Endodermal cell (in vitro differentiated cells): ENCODE measurements around the gene RPA1. TPM values are rescaled to one million over a fixed set of nuclear protein-coding genes. Genes with fewer than 3 reads are reported as not detected.

Source experiments
- DNase-seq: peaks from one replicate; pipeline ENCODE4 v3.0.0-alpha.2; 2017
- H3K27ac ChIP-seq: 2 replicates; pipeline ENCODE4 v1.5.1; 2013; ENCODE audit warnings: mild to moderate bottlenecking, low read depth, low read length, moderate library complexity
- H3K27me3 ChIP-seq: 2 replicates; pipeline ENCODE4 v1.6.1; 2013; ENCODE audit warnings: mild to moderate bottlenecking, low read length, moderate library complexity; ENCODE audit not compliant: insufficient read depth, control insufficient read depth, poor library complexity, severe bottlenecking
- H3K36me3 ChIP-seq: 2 replicates; pipeline ENCODE4 v1.7.0; 2013; ENCODE audit warnings: mild to moderate bottlenecking, low read length, moderate library complexity; ENCODE audit not compliant: control insufficient read depth, insufficient read depth
- H3K4me1 ChIP-seq: one replicate; pipeline ENCODE4 v1.7.0; 2013; ENCODE audit warnings: low read length; ENCODE audit not compliant: control insufficient read depth, insufficient read depth
- H3K4me3 ChIP-seq: 2 replicates; pipeline ENCODE4 v1.5.1; 2013; ENCODE audit warnings: mild to moderate bottlenecking, low read length, moderate library complexity
- H3K9ac ChIP-seq: 2 replicates; pipeline ENCODE4 v1.6.1; 2013; ENCODE audit warnings: mild to moderate bottlenecking, low read length, moderate library complexity; ENCODE audit not compliant: poor library complexity, severe bottlenecking; ENCODE audit errors: extremely low read depth
- H3K9me3 ChIP-seq: 2 replicates; pipeline ENCODE4 v1.6.1; 2013; ENCODE audit warnings: mild to moderate bottlenecking, low read length, moderate library complexity; ENCODE audit not compliant: control insufficient read depth
- H3K27ac Mint-ChIP-seq: 2 replicates; pipeline ENCODE4 v1.8.0; 2020; ENCODE audit warnings: mixed read lengths
- H3K27me3 Mint-ChIP-seq: 2 replicates; pipeline ENCODE4 v1.8.0; 2021; ENCODE audit warnings: mild to moderate bottlenecking, mixed read lengths; ENCODE audit not compliant: insufficient read depth
- H3K36me3 Mint-ChIP-seq: 2 replicates; pipeline ENCODE4 v1.8.0; 2020; ENCODE audit warnings: low read depth, mixed read lengths
- H3K4me1 Mint-ChIP-seq: 2 replicates; pipeline ENCODE4 v1.8.0; 2020; ENCODE audit warnings: mixed read lengths
- H3K4me3 Mint-ChIP-seq: 2 replicates; pipeline ENCODE4 v1.8.0; 2020; ENCODE audit warnings: mild to moderate bottlenecking, moderate library complexity, mixed read lengths
- H3K9me3 Mint-ChIP-seq: 2 replicates; pipeline ENCODE4 v1.8.0; 2020; ENCODE audit warnings: mild to moderate bottlenecking, mixed read lengths
- CTCF ChIP-seq: fragments of 200-600 bp; sonication (generic); conservative IDR thresholded peaks from 2 replicates; pipeline ENCODE4 v1.5.0; 2021; ENCODE audit warnings: antibody characterized with exemption, mild to moderate bottlenecking
- WGBS, 2 experiments: methylation state at CpG; one replicate each; pipeline versions ENCODE4 v1.1.5 to v1.1.7; 2013; ENCODE audit warnings: missing lambda C conversion rate in 2 of 2, mixed read lengths in 1 of 2; ENCODE audit not compliant: insufficient coverage in 1 of 2, insufficient read length in 1 of 2; 5-methylcytosine and 5-hydroxymethylcytosine counted together
- total RNA-seq, 2 donors: library from RNA; stranded (reverse); fragmentation: NEBNext Ultra II Directional in 1 of 2; extraction: Animal tissue kit (Norgen Biotek cat#: 25700) in 1 of 2; gene quantifications; 2 replicates in 1 of 2; 3 replicates in 1 of 2; pipeline ENCODE4 v1.2.1, GENCODE V29; 2021

Gene RPA1
- total RNA-seq, 2 donors from 2014 or later: 190 to 249 TPM

DNA sequence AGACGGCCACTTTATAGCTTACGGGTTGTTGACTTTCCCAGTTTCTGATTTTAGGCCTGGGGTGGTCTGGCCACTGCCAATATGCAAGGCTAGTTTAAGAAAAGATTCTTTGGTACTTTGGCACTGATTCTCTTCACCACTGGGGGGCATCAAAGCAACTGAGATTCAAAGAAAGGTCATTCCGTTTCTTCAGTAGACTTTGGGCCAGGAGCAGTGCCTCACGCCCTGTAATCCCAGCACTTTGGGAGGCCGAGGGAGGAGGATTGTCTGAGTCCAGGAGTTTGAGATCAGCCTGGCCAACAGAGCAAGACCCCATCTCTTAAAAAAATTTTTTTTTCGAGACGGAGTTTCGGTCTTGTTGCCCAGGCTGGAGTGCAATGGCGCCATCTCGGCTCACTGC, 53.0 kb downstream of the RPA1 start:
- peaks cover 84% of the 10 kb centered on the region for H3K36me3 Mint-ChIP-seq
- Histone ChIP-seq H3K27ac (no peak overlapping the region), H3K9ac (no peak overlapping the region), H3K36me3 (peaks cover 93% of the 10 kb centered on the region), H3K27me3 (no peaks in the 10 kb centered on the region), H3K9me3 (peaks cover 18% of the 10 kb centered on the region), H3K4me1 (no peaks in the 10 kb centered on the region), H3K4me3 (no peak overlapping the region)
- H3K27ac Mint-ChIP-seq: no peak overlapping the region
- peak; percentile 79 for TF ChIP-seq CTCF
- H3K27me3 Mint-ChIP-seq: no peaks in the 10 kb centered on the region
- H3K9me3 Mint-ChIP-seq: peaks cover 3% of the 10 kb centered on the region
- WGBS, 2 experiments: 82 to 85% methylated on average over 10 of the region's 10 CpGs
- no peak overlapping the region for H3K4me3 Mint-ChIP-seq
- H3K4me1 Mint-ChIP-seq: peaks cover 19% of the 10 kb centered on the region
- DNase-seq: peak; percentile 82

DNA sequence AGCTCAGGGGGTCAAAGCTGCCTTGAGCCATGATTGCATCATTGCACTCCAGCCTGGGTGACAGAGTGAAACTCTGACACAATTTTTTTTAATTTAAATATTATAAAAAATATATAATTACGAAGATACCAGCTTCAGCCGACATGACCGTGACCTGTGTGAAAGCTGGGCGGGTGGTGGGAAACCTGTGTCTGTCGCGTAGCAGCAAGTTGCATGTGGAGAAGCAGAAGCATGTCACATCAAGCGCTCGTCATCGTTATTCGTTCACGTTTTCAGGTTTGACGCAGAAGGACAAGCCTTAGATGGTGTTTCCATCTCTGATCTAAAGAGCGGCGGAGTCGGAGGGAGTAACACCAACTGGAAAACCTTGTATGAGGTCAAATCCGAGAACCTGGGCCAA, 53.7 kb downstream of the RPA1 start:
- H3K4me3 Mint-ChIP-seq: no peak overlapping the region
- H3K9me3 Mint-ChIP-seq: peaks cover 3% of the 10 kb centered on the region
- Histone ChIP-seq H3K4me3 (no peak overlapping the region), H3K4me1 (no peaks in the 10 kb centered on the region), H3K27ac (no peak overlapping the region), H3K9ac (no peak overlapping the region), H3K36me3 (peaks cover 93% of the 10 kb centered on the region), H3K9me3 (peaks cover 18% of the 10 kb centered on the region), H3K27me3 (no peaks in the 10 kb centered on the region)
- no peak for DNase-seq
- H3K27ac Mint-ChIP-seq: no peak overlapping the region
- H3K4me1 Mint-ChIP-seq: peaks cover 19% of the 10 kb centered on the region
- H3K36me3 Mint-ChIP-seq: peaks cover 88% of the 10 kb centered on the region
- 96 to 97% methylated on average over 16 of the region's 16 CpGs for WGBS, 2 experiments
- H3K27me3 Mint-ChIP-seq: no peaks in the 10 kb centered on the region
- no peak for TF ChIP-seq CTCF

- Histone ChIP-seq H3K36me3 (peaks cover 94% of the 10 kb centered on the region), H3K9me3 (peaks cover 18% of the 10 kb centered on the region), H3K9ac (no peak overlapping the region), H3K27me3 (no peaks in the 10 kb centered on the region), H3K27ac (no peak overlapping the region), H3K4me3 (no peak overlapping the region), H3K4me1 (no peaks in the 10 kb centered on the region)
- 96 to 98% methylated on average over 14 of the region's 14 CpGs for WGBS, 2 experiments
- H3K27ac Mint-ChIP-seq: no peak overlapping the region
- peaks cover 16% of the 10 kb centered on the region for H3K4me1 Mint-ChIP-seq
- peaks cover 80% of the 10 kb centered on the region for H3K36me3 Mint-ChIP-seq
- no peaks in the 10 kb centered on the region for H3K27me3 Mint-ChIP-seq
- TF ChIP-seq CTCF: no peak
- H3K9me3 Mint-ChIP-seq: peaks cover 3% of the 10 kb centered on the region
- DNase-seq: no peak
- H3K4me3 Mint-ChIP-seq: no peak overlapping the region
These were observed 58.9 kb downstream of the RPA1 start for GRCh38 chr17:1888741-1889140.
